Measurements from ENCODE around the gene USP20. TPM values are rescaled to one million over a fixed set of nuclear protein-coding genes. Genes with fewer than 3 reads are reported as not detected.

Gene USP20
- total and polyA plus RNA-seq, 2 donors (not counting 3 experiments of a cell fraction or from before 2014, with no cell fraction given): 13.4 to 25.9 TPM

GRCh38 chr9:129863059-129863690 lies 27.9 kb downstream of the USP20 start:
- ChIA-PET POLR2A (no interaction called here), CTCF (interaction anchor here (0.6 kb wide), 1 partner anchor 47 kb away, joined by 4 read pairs; no protein-coding TSS in a partner anchor)
- no peaks in the 10 kb centered on the region for H3K79me2 ChIP-seq (ENCODE audit: control insufficient read depth, insufficient read depth, low read length)
- H3K4me3 ChIP-seq (replicated peaks in 1 of 3; ENCODE audit: insufficient read depth in 1 of 3, low read depth in 1 of 3, low read length in 3 of 3): no peak overlapping the region
- DNase-seq (ENCODE audit: low read depth, low spot score): peak; percentile 26
- no peaks in the 10 kb centered on the region for H3K4me1 ChIP-seq (ENCODE audit: control insufficient read depth, extremely low read depth, insufficient read depth, low read length)
- BruUV-seq (replicated peaks): no TSS peak
- dilution Hi-C loops (cut with MboI; ENCODE audit: extremely low pct_ligation_motif_present, low sequenced_read_pairs) (no loop called here), intact Hi-C loops (cut with micrococcal nuclease) (no loop called here)
- peaks cover 3 to 19% of the 10 kb centered on the region in 2 experiments for H3K36me3 ChIP-seq (ENCODE audit: control insufficient read depth in 2 of 2, extremely low read depth in 1 of 2, insufficient read depth in 2 of 2, low read length in 2 of 2)
- H3K27ac ChIP-seq (ENCODE audit: insufficient read depth, low read depth, low read length): no peak overlapping the region
- TF ChIP-seq JUN (IDR thresholded peaks at IDR 0.05; ENCODE audit: borderline replicate concordance, insufficient read depth, insufficient read length, low read depth) (no peak), FOS (IDR thresholded peaks at IDR 0.05; ENCODE audit: borderline replicate concordance, insufficient read depth, low read length) (no peak)
- TF ChIP-seq, protein P1, sequence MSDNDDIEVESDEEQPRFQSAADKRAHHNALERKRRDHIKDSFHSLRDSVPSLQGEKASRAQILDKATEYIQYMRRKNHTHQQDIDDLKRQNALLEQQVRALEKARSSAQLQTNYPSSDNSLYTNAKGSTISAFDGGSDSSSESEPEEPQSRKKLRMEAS (IDR thresholded peaks at IDR 0.05; ENCODE audit: insufficient read depth, insufficient read length): no peak
- no peak overlapping the region for H2AFZ ChIP-seq (ENCODE audit: low read depth, low read length)
- no peak overlapping the region for H3K9ac ChIP-seq (replicated peaks; ENCODE audit: extremely low read depth, insufficient read depth, low read length)
- no peaks in the 10 kb centered on the region for H3K9me1 ChIP-seq (replicated peaks; ENCODE audit: control insufficient read depth, extremely low read depth, insufficient read depth, low read length)
- no peaks in the 10 kb centered on the region for H3K27me3 ChIP-seq (ENCODE audit: control insufficient read depth in 2 of 2, insufficient read depth in 2 of 2, low read length in 2 of 2)
- H3K9me3 ChIP-seq (replicated peaks; ENCODE audit: control insufficient read depth, insufficient read depth, low read length): no peaks in the 10 kb centered on the region
- H3K4me2 ChIP-seq (ENCODE audit: insufficient read depth, low read length): no peak overlapping the region
- FAIRE-seq: no peak
- H4K20me1 ChIP-seq (replicated peaks; ENCODE audit: control insufficient read depth, extremely low read depth, insufficient read depth, low read length): no peaks in the 10 kb centered on the region

DNA sequence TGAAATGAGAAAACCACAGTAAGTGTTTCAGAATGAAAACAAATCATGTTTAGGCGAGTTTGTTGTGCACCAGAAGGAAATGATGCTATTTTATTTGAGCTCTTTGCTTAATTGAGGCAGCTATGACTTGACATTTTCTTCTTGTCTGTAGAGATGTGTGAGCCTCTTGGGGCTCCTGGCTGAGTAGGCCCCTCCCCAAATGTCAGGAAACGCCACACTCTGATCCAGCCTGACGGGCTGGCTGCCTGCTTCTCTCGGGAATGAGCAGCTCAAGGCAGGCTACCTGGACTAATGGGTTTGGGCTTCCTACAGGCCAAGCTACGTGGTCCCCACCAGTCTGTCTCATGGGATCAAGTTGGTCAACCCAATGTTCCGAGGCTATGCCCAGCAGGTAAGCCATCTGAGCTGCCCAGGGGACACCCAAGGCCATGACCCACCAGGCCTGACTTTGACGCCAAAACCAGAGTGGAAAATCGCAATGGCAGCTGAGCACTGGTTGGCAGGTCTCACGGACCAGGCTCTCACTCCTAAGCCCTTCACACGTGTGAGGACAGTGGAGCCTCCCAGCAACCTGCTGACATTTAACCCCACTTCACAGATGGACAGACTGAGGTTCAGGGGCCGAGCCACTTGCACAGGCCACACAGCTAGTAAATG lies 29.9 kb downstream of the USP20 start:
- H3K4me2 ChIP-seq (ENCODE audit: insufficient read depth, low read length): no peak overlapping the region
- H3K4me1 ChIP-seq (ENCODE audit: control insufficient read depth, extremely low read depth, insufficient read depth, low read length): no peaks in the 10 kb centered on the region
- DNase-seq (ENCODE audit: low read depth, low spot score) (no peak), FAIRE-seq (peak; percentile 8)
- no peaks in the 10 kb centered on the region for H3K9me1 ChIP-seq (replicated peaks; ENCODE audit: control insufficient read depth, extremely low read depth, insufficient read depth, low read length)
- no peaks in the 10 kb centered on the region for H3K9me3 ChIP-seq (replicated peaks; ENCODE audit: control insufficient read depth, insufficient read depth, low read length)
- H2AFZ ChIP-seq (ENCODE audit: low read depth, low read length): no peak overlapping the region
- intact Hi-C loops (cut with micrococcal nuclease): no loop called here
- H3K36me3 ChIP-seq (ENCODE audit: control insufficient read depth in 2 of 2, extremely low read depth in 1 of 2, insufficient read depth in 2 of 2, low read length in 2 of 2): peaks cover 3 to 11% of the 10 kb centered on the region in 2 experiments
- H3K27me3 ChIP-seq (ENCODE audit: control insufficient read depth in 2 of 2, insufficient read depth in 2 of 2, low read length in 2 of 2): no peaks in the 10 kb centered on the region
- ChIA-PET POLR2A (no interaction called here), CTCF (interaction anchor here (0.5 to 1.3 kb wide), 2 partner anchors 10 to 142 kb away, joined by 3 to 4 read pairs; no protein-coding TSS in a partner anchor)
- H3K4me3 ChIP-seq (replicated peaks in 1 of 3; ENCODE audit: insufficient read depth in 1 of 3, low read depth in 1 of 3, low read length in 3 of 3): no peak overlapping the region
- BruUV-seq (replicated peaks): no TSS peak
- TF ChIP-seq GATA2 (IDR thresholded peaks at IDR 0.05; ENCODE audit: insufficient read depth, insufficient read length, low read depth, low read length) (no peak), JUN (IDR thresholded peaks at IDR 0.05; ENCODE audit: borderline replicate concordance, insufficient read depth, insufficient read length, low read depth) (no peak), POLR2AphosphoS5 (IDR thresholded peaks at IDR 0.05; ENCODE audit: insufficient read depth, low read depth, low read length) (no peak), POLR2A (IDR thresholded peaks at IDR 0.05; ENCODE audit: low read depth, low read length) (no peak), MYC (IDR thresholded peaks at IDR 0.05; ENCODE audit: low read depth, low read length) (no peak), EZH2 (IDR thresholded peaks at IDR 0.05; ENCODE audit: borderline replicate concordance, low read depth, low read length, severe bottlenecking) (no peak), CTCF (IDR thresholded peaks at IDR 0.05; ENCODE audit: extremely low read depth in 1 of 2, insufficient read depth in 1 of 2, low read depth in 1 of 2, low read length in 2 of 2) (no peak), FOS (IDR thresholded peaks at IDR 0.05; ENCODE audit: borderline replicate concordance, insufficient read depth, low read length) (no peak)
- TF ChIP-seq, protein P1 (IDR thresholded peaks at IDR 0.05; ENCODE audit: insufficient read depth, insufficient read length): no peak
- H3K9ac ChIP-seq (replicated peaks; ENCODE audit: extremely low read depth, insufficient read depth, low read length): no peak overlapping the region
- dilution Hi-C loops (cut with MboI; ENCODE audit: extremely low pct_ligation_motif_present, low sequenced_read_pairs): no loop called here
- H4K20me1 ChIP-seq (replicated peaks; ENCODE audit: control insufficient read depth, extremely low read depth, insufficient read depth, low read length): no peaks in the 10 kb centered on the region
- H3K79me2 ChIP-seq (ENCODE audit: control insufficient read depth, insufficient read depth, low read length): no peaks in the 10 kb centered on the region
- no peak overlapping the region for H3K27ac ChIP-seq (ENCODE audit: insufficient read depth, low read depth, low read length)
